AG04450 (cell line): ENCODE data around the gene CRYGN. TPM values are rescaled to one million over a fixed set of nuclear protein-coding genes. Genes with fewer than 3 reads are reported as not detected.

Experiments used
- CTCF ChIA-PET: fragments of 300-600, 350-600 bp; formaldehyde crosslinking; extraction: SDS; loops from one replicate; lab custom pipeline; 2022; ENCODE audit warnings: antibody characterized with exemption, inconsistent platforms; lab: Charles Lee
- POLR2A ChIA-PET: fragments of 350-600 bp; formaldehyde crosslinking; extraction: SDS; loops from one replicate; lab custom pipeline; 2021; ENCODE audit warnings: antibody characterized with exemption, inconsistent platforms; lab: Yijun Ruan, JAX
- DNase-seq: peaks from one replicate; pipeline ENCODE4 v3.0.0-alpha.2; 2011; ENCODE audit warnings: low read depth, low spot score
- H3K27ac ChIP-seq: one replicate; pipeline ENCODE4 v1.5.1; 2012; ENCODE audit warnings: low read depth, low read length, control low read depth
- H3K27me3 ChIP-seq: one replicate; pipeline ENCODE4 v1.6.0; 2012; ENCODE audit warnings: low read length; ENCODE audit not compliant: control insufficient read depth, insufficient read depth
- H3K4me3 ChIP-seq: 2 replicates; pipeline ENCODE4 v1.5.1; 2011; ENCODE audit warnings: mild to moderate bottlenecking, low read depth, low read length, control low read depth
- H3K9me3 ChIP-seq: 2 replicates; pipeline ENCODE4 v1.5.1; 2012; ENCODE audit warnings: low read length; ENCODE audit not compliant: control insufficient read depth, insufficient read depth
- CTCF ChIP-seq: IDR thresholded peaks from 2 replicates; pipeline ENCODE4 v1.5.1; 2011; ENCODE audit warnings: low read depth, low read length, control low read depth, inconsistent platforms
- polyA plus RNA-seq: library from polyadenylated mRNA; depleted of rRNA; stranded (reverse); fragments of >200 nt; gene quantifications from 2 replicates; pipeline ENCODE4 v1.2.3, GENCODE V29; 2011

Gene CRYGN
- polyA plus RNA-seq, 1 experiment, result not detected

- POLR2A ChIA-PET, result no interaction called here
Measured at GRCh38 chr7:151486074-151486473, 46.1 kb upstream of the CRYGN start.

GRCh38 chr7:151484971-151485707 is 45.2 kb upstream of the CRYGN start:
- TF ChIP-seq CTCF, result no peak
- no peak overlapping the region for H3K4me3 ChIP-seq
- H3K27ac ChIP-seq, result peak overlapping the region; percentile 1
- H3K9me3 ChIP-seq, result no peaks in the 10 kb centered on the region
- ChIA-PET POLR2A (no interaction called here), CTCF (interaction anchor here (1.0 to 1.2 kb wide), 4 partner anchors 24 to 298 kb away, joined by 3 to 5 read pairs (median 4); no protein-coding TSS in a partner anchor)
- peak; percentile 36 for DNase-seq
- H3K27me3 ChIP-seq, result no peaks in the 10 kb centered on the region

More at GRCh38 chr7:151486074-151486473, 46.1 kb upstream of the CRYGN start:
- no peaks in the 10 kb centered on the region for H3K9me3 ChIP-seq
- no peak for DNase-seq
- no peak overlapping the region for H3K27ac ChIP-seq
- H3K27me3 ChIP-seq, result no peaks in the 10 kb centered on the region
- no peak for TF ChIP-seq CTCF
- no peak overlapping the region for H3K4me3 ChIP-seq
- CTCF ChIA-PET, result interaction anchor here (0.5 to 1.1 kb wide), 2 partner anchors 170 to 273 kb away, joined by 3 to 4 read pairs; no protein-coding TSS in a partner anchor

- ChIA-PET CTCF (interaction anchor here (0.8 to 1.8 kb wide), 2 partner anchors 234 to 275 kb away, joined by 3 to 6 read pairs; no protein-coding TSS in a partner anchor), POLR2A (no interaction called here)
- Histone ChIP-seq H3K4me3 (no peak overlapping the region), H3K27ac (no peak overlapping the region), H3K27me3 (no peaks in the 10 kb centered on the region), H3K9me3 (no peaks in the 10 kb centered on the region)
- TF ChIP-seq CTCF, result no peak
- no peak for DNase-seq
Measured at GRCh38 chr7:151483711-151483983, 43.7 kb upstream of the CRYGN start.

- no peak overlapping the region for H3K4me3 ChIP-seq
- H3K27me3 ChIP-seq, result no peaks in the 10 kb centered on the region
- H3K27ac ChIP-seq, result peak overlapping the region; percentile 13
- no peak for TF ChIP-seq CTCF
- POLR2A ChIA-PET, result no interaction called here
- CTCF ChIA-PET, result interaction anchor here (1.8 kb wide), 1 partner anchor 276 kb away, joined by 6 read pairs; no protein-coding TSS in a partner anchor
- DNase-seq, result no peak
- no peaks in the 10 kb centered on the region for H3K9me3 ChIP-seq
Measured at GRCh38 chr7:151482883-151483710, 43.2 kb upstream of the CRYGN start.
